GM04504 (cell line): ENCODE measurements around the gene TTC38.

ENCODE experiments used
- DNase-seq: peaks from one replicate; pipeline ENCODE4 v3.0.0-alpha.2; 2012; ENCODE audit warnings: low read depth

The TTC38 gene

DNA sequence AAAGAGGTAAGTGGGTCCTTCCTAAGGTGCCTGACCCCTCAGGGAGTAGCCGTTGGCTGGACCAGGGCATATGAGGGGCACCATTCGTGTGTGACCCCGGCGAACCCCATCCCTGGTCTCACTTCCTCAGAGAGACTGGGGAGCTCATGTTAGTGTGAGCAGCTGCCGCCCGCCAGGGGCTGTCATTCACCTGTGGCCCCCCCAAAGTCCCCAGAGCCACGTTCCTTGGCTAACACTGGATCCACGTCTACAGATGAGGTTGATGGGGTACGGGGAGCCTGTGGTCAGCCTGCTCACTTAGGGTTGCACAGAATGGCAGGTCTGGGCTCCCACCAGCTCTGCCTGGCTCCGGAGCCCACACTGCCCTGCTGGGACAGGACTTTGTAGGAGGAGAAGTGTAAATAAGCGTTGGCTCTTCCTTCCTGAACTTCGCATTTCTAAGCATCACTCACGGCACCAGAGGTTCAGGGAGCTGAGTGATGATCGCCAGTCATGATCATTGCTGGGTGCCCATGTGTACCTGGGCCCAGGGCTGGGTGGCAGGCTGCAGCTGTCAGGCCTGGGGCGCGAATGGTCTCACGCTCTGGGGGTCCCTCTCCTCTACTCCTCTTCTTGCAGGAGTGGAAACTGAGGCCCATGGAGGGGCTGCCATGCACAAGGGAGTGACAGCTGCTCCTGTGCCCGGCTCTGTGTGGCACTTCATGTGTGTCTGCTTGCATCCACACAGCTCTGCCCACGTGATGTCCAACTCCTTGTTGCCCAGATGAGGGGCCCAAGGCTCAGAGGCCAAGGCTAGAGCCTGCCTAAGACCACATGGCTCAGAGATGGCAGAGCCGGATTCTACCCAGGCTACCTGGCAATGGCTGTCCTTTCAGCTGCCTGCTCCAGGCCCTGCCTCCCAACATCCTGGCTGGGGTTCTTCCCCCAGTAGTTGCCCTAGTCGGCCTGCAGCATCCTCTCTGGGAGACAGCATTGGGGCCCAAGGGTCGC is 11.1 kb downstream of the TTC38 start:
- DNase-seq, result no peak

DNA sequence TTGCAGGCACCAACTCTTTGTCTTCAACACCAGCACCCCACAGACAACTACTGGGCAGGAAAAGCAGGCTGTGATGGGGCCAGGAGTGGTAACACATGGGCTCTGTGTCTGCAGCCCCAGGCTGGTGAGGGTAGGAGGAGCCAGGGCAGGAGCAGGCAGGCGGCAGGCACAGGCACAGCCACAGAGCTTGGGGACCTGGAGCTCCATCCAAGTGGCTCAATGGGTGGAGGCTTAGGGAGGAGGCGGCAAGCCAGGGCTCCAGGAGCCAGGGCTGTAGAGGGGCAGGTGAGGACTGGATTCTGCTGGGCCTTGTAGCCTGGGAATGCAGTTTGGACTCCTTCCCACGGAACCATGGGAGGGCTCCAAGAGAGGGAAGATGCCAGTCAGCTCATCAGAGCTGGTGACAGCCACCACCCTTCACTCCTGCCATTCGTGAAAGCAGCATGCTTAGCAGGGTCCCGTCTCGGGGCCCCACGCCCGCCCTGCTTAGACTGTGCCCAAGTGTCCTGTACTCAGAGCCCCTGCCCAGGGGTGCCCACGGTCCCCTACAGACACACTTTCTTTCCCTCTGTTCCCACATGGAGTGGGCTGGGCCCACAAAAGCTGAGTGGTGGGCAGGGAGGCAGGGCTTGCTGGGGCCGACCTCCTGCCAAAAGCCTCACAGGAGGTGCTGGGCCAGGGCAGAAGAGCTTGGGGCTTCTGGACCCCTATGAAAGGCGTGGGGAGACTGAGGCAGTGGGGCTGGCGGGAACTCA is 12.4 kb downstream of the TTC38 start:
- no peak for DNase-seq

- DNase-seq, result no peak
Observed at GRCh38 chr22:46280999-46281623, 13.3 kb downstream of the TTC38 start.

DNA sequence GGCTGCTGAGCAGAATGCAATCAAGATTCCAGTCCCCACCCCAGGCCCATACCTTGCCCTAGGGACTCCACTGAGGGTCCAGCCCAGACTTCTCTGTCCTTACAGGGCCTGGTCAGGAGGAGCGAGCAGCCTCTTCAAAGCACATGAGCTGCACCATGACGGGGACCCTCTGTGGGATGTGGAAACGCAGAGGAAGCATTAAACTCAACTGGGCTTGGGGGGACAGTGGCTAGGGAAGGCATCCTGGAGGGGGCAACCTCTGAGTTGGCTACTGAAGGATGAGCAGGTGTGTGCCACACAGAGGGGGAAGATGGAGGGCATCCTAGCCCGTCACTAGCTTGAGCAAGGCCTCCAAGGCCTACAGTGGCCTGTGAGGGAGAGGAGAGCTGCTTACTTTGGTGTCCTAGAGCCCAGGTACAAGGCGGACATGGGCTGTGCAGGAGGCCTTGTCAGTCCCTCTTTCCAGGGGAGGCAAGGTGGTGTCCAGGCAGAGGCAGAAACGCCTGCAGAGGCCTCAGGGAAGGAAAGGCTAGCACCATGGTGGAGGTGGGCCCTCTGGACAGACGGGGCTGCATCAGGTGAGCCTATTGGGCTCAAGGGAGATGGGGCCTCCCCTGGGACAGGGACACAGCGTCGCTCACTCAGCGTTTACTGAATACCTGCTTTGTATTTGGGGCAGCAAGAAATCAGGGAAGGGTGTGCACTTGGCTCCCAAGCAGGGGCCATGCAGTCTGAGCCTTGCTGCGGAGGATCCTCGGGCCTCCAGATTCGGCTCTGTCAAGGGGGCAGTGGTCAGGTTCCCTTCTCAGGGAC is 14.3 kb downstream of the TTC38 start:
- DNase-seq, result no peak

DNA sequence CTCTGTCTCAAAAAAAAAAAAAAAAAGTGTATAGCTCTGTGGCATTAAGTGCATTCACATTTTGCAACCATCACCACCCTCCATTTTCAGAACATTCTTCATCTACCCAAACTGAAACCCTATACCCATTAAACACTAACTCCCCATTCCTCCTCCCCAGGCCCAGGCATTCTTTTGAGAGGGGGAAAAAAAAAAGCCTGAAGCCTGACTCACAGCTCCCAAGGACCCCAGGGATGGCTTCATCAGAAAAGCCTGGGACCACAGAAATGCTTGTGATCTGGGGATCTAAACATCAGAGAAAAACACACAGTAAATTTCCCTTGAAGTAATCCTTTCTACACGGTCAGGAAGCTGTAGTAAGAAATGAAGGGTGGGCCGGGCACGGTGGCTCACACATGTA is 18.2 kb downstream of the TTC38 start:
- no peak for DNase-seq

- no peak for DNase-seq
Observed at GRCh38 chr22:46286941-46287872, 19.4 kb downstream of the TTC38 start.

- DNase-seq, result no peak
Observed at GRCh38 chr22:46287873-46288751, 20.3 kb downstream of the TTC38 start.

- no peak for DNase-seq
Observed at GRCh38 chr22:46288846-46289243, 21.0 kb downstream of the TTC38 start.

DNA sequence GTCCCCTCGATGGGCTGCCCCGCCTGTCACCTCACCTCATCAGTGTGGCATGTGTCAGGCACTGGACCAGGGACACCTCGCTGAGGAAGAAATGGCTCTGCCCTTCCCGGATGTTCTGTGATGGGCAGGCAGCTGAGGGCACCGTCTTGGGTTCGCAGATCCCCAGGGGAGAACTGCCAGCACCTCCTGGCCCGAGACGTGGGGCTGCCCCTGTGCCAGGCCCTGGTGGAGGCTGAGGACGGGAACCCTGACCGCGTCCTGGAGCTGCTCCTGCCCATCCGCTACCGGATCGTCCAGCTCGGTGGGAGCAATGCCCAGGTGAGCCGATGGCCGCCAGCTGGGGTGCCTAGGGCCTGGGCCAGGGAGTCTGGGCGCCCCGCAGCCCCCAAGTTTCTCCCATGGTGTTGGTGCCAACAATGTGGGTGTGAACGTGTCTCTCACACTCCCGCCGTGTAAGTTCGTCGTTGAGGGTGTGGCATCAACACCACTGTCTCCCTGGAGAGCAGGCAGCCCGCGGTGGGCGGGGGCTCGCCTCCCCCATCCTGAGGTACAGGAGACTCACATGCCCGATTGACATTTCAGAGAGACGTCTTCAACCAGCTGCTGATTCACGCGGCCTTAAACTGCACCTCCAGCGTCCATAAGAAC is 21.6 kb downstream of the TTC38 start:
- DNase-seq, result no peak

GRCh38 chr22:46290121-46290842 is 22.5 kb downstream of the TTC38 start:
- no peak for DNase-seq

- DNase-seq, result no peak
Observed at GRCh38 chr22:46290843-46291785, 23.3 kb downstream of the TTC38 start.

DNA sequence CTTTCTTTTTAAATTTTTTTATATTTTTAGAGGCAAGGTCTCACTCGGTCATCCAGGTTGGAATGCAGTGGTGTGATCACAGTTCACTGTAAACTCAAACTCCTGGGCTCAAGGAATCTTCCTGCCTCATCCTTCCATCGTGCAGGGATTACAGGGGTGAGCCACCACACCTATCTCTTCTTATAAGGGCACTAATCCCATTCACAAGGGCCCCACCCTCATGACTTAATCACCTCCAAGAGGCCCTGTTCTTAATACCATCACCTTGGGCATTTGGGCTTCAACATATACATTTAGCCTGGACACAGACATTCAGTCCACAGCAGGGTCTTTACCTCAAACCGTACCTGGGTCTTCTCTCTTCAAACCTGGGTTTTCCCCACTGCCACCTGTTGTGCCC is 24.4 kb downstream of the TTC38 start:
- no peak for DNase-seq

- no peak for DNase-seq
Observed at GRCh38 chr22:46292732-46293131, 24.9 kb downstream of the TTC38 start.

DNA sequence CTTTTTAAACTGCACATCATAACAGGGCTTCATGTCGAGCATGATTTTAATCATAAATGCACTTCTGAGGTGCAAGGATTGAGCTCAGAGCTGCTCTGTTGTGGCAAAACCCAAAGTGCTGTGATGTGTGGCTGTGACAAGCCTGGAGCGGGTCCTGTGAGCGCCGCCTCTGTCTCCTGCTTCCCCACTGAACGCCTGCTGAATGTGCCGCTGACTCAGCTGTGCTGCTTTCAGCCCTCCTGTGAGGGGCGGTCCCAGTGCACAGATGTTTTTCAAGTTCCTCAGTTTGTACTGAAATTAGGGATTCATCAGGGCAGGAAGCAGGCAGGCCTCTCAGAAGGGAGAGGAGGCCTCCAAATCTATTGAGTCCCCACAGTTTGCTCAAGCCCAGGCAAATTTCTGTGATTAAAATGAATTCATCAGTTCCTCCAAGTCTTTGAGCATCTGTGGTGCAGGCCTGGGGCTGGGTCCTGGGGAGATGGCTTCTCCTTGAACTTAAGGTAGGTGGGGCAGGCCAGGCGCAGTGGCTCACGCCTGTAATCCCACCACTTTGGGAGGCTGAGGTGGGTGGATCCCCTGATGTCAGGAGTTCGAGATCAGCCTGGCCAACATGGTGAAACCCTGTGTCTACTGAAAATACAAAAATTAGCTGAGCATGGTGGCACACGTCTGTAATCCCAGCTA is 25.9 kb downstream of the TTC38 start:
- peak; percentile 62 for DNase-seq

GRCh38 chr22:46294784-46295183 is 27.0 kb downstream of the TTC38 start:
- no peak for DNase-seq

DNA sequence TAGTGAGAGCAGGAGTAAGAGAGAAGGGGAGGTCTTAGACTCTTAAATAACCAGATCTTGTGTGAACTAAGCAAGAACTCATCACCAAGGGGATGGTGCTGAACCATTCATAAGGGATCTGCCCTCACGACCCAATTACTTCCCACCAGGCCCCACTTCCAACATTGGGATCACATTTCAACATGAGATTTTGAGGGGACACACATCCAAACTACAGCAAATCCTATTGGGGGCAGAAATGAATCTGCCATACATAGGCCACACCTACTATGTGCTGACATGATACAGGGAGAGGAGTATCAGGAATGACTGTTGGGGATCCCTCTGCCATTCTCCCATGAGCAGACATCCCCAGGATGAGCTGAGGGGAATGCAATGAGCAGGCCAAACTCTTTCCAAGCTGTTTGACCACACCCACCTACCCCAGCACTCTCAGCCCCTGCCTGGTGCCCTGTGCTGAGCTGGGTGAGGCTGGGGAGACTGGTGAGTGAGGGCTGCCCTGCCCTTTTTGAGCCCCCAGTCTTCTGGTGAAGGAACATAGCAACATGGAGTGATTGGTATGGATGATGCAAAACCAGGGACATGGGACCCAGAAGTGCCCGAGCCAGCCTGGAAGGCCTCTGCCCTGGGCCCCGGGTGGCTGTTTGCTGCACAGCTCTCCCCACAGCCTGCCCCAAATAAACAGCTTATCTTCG is 27.6 kb downstream of the TTC38 start:
- DNase-seq, result no peak
